Astrocyte (in vitro differentiated cells and primary cell): ENCODE results near the gene SSH2.

Experiments used
- CTCF ChIP-seq: IDR thresholded peaks from 2 replicates; pipeline ENCODE4 v1.5.1; 2011; ENCODE audit warnings: low read depth, mild to moderate bottlenecking, inconsistent platforms, low read length, moderate library complexity; ENCODE audit not compliant: insufficient read depth
- EZH2 ChIP-seq: IDR thresholded peaks from 2 replicates; pipeline ENCODE4 v1.6.1; 2012; ENCODE audit warnings: mild to moderate bottlenecking, low read length, inconsistent platforms; ENCODE audit not compliant: insufficient read depth

DNA sequence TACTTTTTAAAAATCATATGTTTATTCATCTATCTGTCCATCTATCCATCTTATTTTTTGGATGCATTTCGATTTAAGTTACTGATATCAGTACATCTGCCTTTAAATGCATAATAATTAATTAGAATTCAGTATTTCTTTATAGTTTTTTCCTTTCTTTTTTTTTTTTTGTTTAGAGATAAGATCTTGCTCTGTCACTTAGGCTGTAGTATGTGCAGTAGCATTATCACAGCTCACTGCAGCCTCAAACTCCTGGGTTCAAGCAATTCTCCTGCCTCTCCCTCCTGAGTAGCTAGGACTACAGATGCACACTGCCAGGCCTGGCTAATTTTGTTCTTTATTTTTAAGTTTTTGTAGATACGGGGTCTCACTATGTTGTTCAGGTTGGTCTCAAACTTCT lies 133.4 kb downstream of the SSH2 start:
- TF ChIP-seq CTCF (no peak), EZH2 (no peak)
